Ovary (tissue), 9 donors: ENCODE data around the gene TRAPPC3L. TPM values are rescaled to one million over a fixed set of nuclear protein-coding genes. Genes with fewer than 3 reads are reported as not detected.

Experiments
- DNase-seq, 5 donors: peaks; one replicate each; pipeline ENCODE4 v3.0.0-alpha.2; 2019 to 2020
- H3K27ac ChIP-seq, 2 donors: fragments of 200-600 bp; one replicate each; pipeline versions ENCODE4 v1.5.1 to v1.8.0; 2019 to 2022
- H3K27me3 ChIP-seq: fragments of 200-600 bp; one replicate; pipeline ENCODE4 v1.8.0; 2022
- H3K36me3 ChIP-seq: fragments of 200-600 bp; sonication (generic); one replicate; pipeline ENCODE4 v1.5.1; 2019
- H3K4me1 ChIP-seq: one replicate; pipeline ENCODE4 v1.8.1; 2013; ENCODE audit warnings: mild to moderate bottlenecking, moderate library complexity; ENCODE audit not compliant: insufficient read depth
- H3K4me3 ChIP-seq: fragments of 200-600 bp; sonication (generic); one replicate; pipeline ENCODE4 v1.5.1; 2017
- H3K9me3 ChIP-seq, 2 donors: fragments of 200-600 bp in 1 of 2; sonication (generic) in 1 of 2; one replicate each; pipeline versions ENCODE4 v1.5.1 to v1.8.1; 2013 to 2019; ENCODE audit warnings: mild to moderate bottlenecking in 1 of 2, moderate library complexity in 1 of 2
- CTCF ChIP-seq, 3 donors: fragments of 450-650 bp in 2 of 3; fragments of 200-600 bp in 1 of 3; IDR thresholded peaks; one replicate each; pipeline versions ENCODE4 v1.5.1 to v1.8.0; 2016 to 2022; ENCODE audit warnings: antibody characterized with exemption in 3 of 3, mild to moderate bottlenecking in 1 of 3
- EP300 ChIP-seq: sonication (generic); formaldehyde crosslinking; IDR thresholded peaks from one replicate; pipeline ENCODE4 v1.6.1; 2017; ENCODE audit warnings: antibody characterized with exemption
- POLR2A ChIP-seq: fragments of 450-650 bp; IDR thresholded peaks from one replicate; pipeline ENCODE4 v1.6.1; 2017; ENCODE audit warnings: antibody characterized with exemption, mild to moderate bottlenecking, moderate library complexity
- WGBS, 3 donors: extraction: QIAGEN DNeasy Blood & Tissue Kit in 1 of 3; methylation state at CpG; one replicate each; pipeline versions ENCODE4 v1.1.5 to v1.1.7; 2013 to 2017; 5-methylcytosine and 5-hydroxymethylcytosine counted together
- intact Hi-C, 4 donors: fragments of 100-400 bp; cut with DNase I; formaldehyde crosslinking; loops; one replicate each; pipeline versions ENCODE4 v1.11.0 to v1.15.1; 2022 to 2023
- polyA plus RNA-seq, 2 donors: library from polyadenylated mRNA; stranded (reverse); fragments of 200-250 nt in 1 of 2; fragments of 350-450 nt in 1 of 2; fragmentation: Illumina TruSeq in 1 of 2; extraction: RNeasy Lipid Tissue Mini Kit (QIAGEN cat#74804) in 1 of 2; gene quantifications; one replicate each; pipeline ENCODE4 v1.2.3, GENCODE V29; 2013 to 2014
- total RNA-seq, 7 donors: library from RNA; depleted of rRNA in 2 of 7; stranded (reverse); fragments of >200 nt in 2 of 7; fragmentation: NEBNext Ultra II Directional in 3 of 7; extraction: Animal tissue kit (Norgen Biotek cat#: 25700) in 3 of 7; gene quantifications; one replicate each; pipeline versions ENCODE4 v1.1.0 to v1.2.4, GENCODE V29; 2016 to 2023
- donor health status: DM: no; HTN: no; CAD: no; lungs with moderate emphysema.
- donor health status: DM: no; HTN: no; CAD: no.
- donor health status: Bipolar disorder and iron deficiency.
- donor health status: DM: yes; HTN: yes; CAD: no.
- donor health status: DM: no; HTN: no; CAD: no.
- donor health status: DM: yes; HTN: yes; CAD: no.

Gene TRAPPC3L
- total and polyA plus RNA-seq, 9 donors, result 0.08 to 0.20 (median 0.10) TPM; not detected in 6

GRCh38 chr6:116467096-116467495, 78.4 kb downstream of the TRAPPC3L start:
- intact Hi-C loops, result no loop called here
- no peaks in the 10 kb centered on the region for H3K36me3 ChIP-seq
- no peaks in the 10 kb centered on the region for H3K9me3 ChIP-seq
- TF ChIP-seq EP300 (no peak), POLR2A (no peak), CTCF (IDR thresholded peaks at IDR 0.05) (no peak)
- no peak overlapping the region for H3K27ac ChIP-seq
- no peak overlapping the region for H3K4me3 ChIP-seq
- no peaks in the 10 kb centered on the region for H3K27me3 ChIP-seq
- peaks cover 5% of the 10 kb centered on the region for H3K4me1 ChIP-seq
- no peak for DNase-seq
- 88 to 97% (median 96%) methylated on average over 1 of the region's 1 CpG for WGBS, 3 donors

GRCh38 chr6:116465246-116465645, 80.2 kb downstream of the TRAPPC3L start:
- peaks cover 7% of the 10 kb centered on the region for H3K4me1 ChIP-seq
- no peak overlapping the region for H3K4me3 ChIP-seq
- no peak for DNase-seq
- no peak for TF ChIP-seq POLR2A
- no peak for TF ChIP-seq CTCF (IDR thresholded peaks at IDR 0.05)
- no peak for TF ChIP-seq EP300
- H3K9me3 ChIP-seq, result no peaks in the 10 kb centered on the region
- H3K27ac ChIP-seq, result no peak overlapping the region
- 42 to 68% (median 47%) methylated on average over 5 of the region's 5 CpGs for WGBS, 3 donors
- H3K27me3 ChIP-seq, result no peaks in the 10 kb centered on the region
- no peaks in the 10 kb centered on the region for H3K36me3 ChIP-seq
- intact Hi-C loops, result no loop called here

GRCh38 chr6:116463301-116463700, 82.2 kb downstream of the TRAPPC3L start:
- WGBS, 3 donors, result 92 to 95% (median 93%) methylated on average over 4 of the region's 4 CpGs
- no peaks in the 10 kb centered on the region for H3K36me3 ChIP-seq
- H3K4me3 ChIP-seq, result no peak overlapping the region
- no peaks in the 10 kb centered on the region for H3K9me3 ChIP-seq
- peaks cover 7% of the 10 kb centered on the region for H3K4me1 ChIP-seq
- TF ChIP-seq EP300 (no peak), POLR2A (no peak), CTCF (IDR thresholded peaks at IDR 0.05) (no peak)
- no peaks in the 10 kb centered on the region for H3K27me3 ChIP-seq
- intact Hi-C loops, result no loop called here
- DNase-seq, result no peak
- H3K27ac ChIP-seq, result no peak overlapping the region

- 7 to 13% (median 13%) methylated on average over 60 to 84 of the region's 84 CpGs for WGBS, 3 donors
- intact Hi-C loops, result no loop called here
- Histone ChIP-seq H3K27me3 (no peaks in the 10 kb centered on the region), H3K27ac (peak overlapping the region in 1 of 2 donors; percentile 16), H3K36me3 (no peaks in the 10 kb centered on the region), H3K4me1 (peaks cover 7% of the 10 kb centered on the region), H3K9me3 (no peaks in the 10 kb centered on the region), H3K4me3 (peak overlapping the region; percentile 21)
- TF ChIP-seq POLR2A, result no peak
- TF ChIP-seq CTCF (IDR thresholded peaks at IDR 0.05), result no peak
- TF ChIP-seq EP300, result no peak
- peak; percentile 34 to 74 (median 49) for DNase-seq
Observed at GRCh38 chr6:116461932-116462885, 83.3 kb downstream of the TRAPPC3L start.
